K562 (cell line): ENCODE results near the gene MAGI1.

ENCODE experiments used
- CEBPZ ChIP-seq: fragments of 150-350 bp; IDR thresholded peaks from 2 replicates; pipeline ENCODE4 v1.6.1; 2014; ENCODE audit warnings: low read depth, mild to moderate bottlenecking, low read length, borderline replicate concordance
- MNT ChIP-seq, 2 experiments: fragments of 450-650 bp; conservative IDR thresholded peaks; 2 replicates each; pipeline ENCODE4 v1.6.1; 2017; ENCODE audit warnings: mild to moderate bottlenecking in 2 of 2, moderate library complexity in 2 of 2
- TCF7 ChIP-seq: sonication (generic); IDR thresholded peaks from 2 replicates; pipeline ENCODE4 v1.6.1; 2016; ENCODE audit warnings: antibody characterized with exemption, borderline replicate concordance
- YY1 ChIP-seq, 3 experiments: IDR thresholded peaks; 2 replicates each; pipeline ENCODE4 v1.6.1; 2011; ENCODE audit warnings: low read length in 2 of 3, mild to moderate bottlenecking in 2 of 3, moderate library complexity in 2 of 3, borderline replicate concordance in 1 of 3, control low read depth in 1 of 3, low read depth in 1 of 3; ENCODE audit not compliant: insufficient read depth in 3 of 3, insufficient replicate concordance in 2 of 3, control insufficient read depth in 1 of 3, insufficient read length in 1 of 3; ENCODE audit errors: extremely low read depth in 1 of 3

GRCh38 chr3:65787827-65788226 is 250.9 kb downstream of the MAGI1 start:
- TF ChIP-seq TCF7, result no peak
- no peak for TF ChIP-seq CEBPZ
- no peak for TF ChIP-seq YY1 (IDR thresholded peaks at IDR 0.05; ENCODE audit: borderline replicate concordance in 1 of 3, control insufficient read depth in 1 of 3, extremely low read depth in 1 of 3, insufficient read depth in 3 of 3, insufficient read length in 1 of 3, insufficient replicate concordance in 2 of 3, low read depth in 1 of 3, low read length in 2 of 3)
- TF ChIP-seq MNT (conservative IDR thresholded peaks at IDR 0.05), result no peak
